Large intestine (tissue), 3 donors: Measurements from ENCODE around the gene SYCP2L. TPM values are rescaled to one million over a fixed set of nuclear protein-coding genes. Genes with fewer than 3 reads are reported as not detected.
"Not testable (repeated sequence)": the region's sequence is repeated elsewhere in the genome, so short reads cannot be mapped to it uniquely, and the experiment has no call there.

Source experiments
- DNase-seq, 2 donors: peaks; one replicate each; pipeline versions ENCODE4 v3.0.0 to v3.0.0-alpha.2; 2013
- H3K27ac ChIP-seq: one replicate; pipeline ENCODE4 v1.5.1; 2013; ENCODE audit warnings: low read length
- H3K27me3 ChIP-seq: 2 replicates; pipeline ENCODE4 v1.6.1; 2013; ENCODE audit warnings: low read length; ENCODE audit not compliant: control insufficient read depth, insufficient read depth
- H3K36me3 ChIP-seq: 2 replicates; pipeline ENCODE4 v1.6.1; 2013; ENCODE audit warnings: low read length; ENCODE audit not compliant: control insufficient read depth, insufficient read depth
- H3K4me1 ChIP-seq: one replicate; pipeline ENCODE4 v1.6.1; 2013; ENCODE audit warnings: low read length; ENCODE audit not compliant: control insufficient read depth, insufficient read depth
- H3K4me3 ChIP-seq: one replicate; pipeline ENCODE4 v1.5.1; 2013; ENCODE audit warnings: low read length
- H3K9me3 ChIP-seq: one replicate; pipeline ENCODE4 v1.6.1; 2013; ENCODE audit warnings: mild to moderate bottlenecking, low read depth, low read length, moderate library complexity; ENCODE audit not compliant: control insufficient read depth
- WGBS: methylation state at CpG from one replicate; pipeline ENCODE4 v1.1.5; 2013; ENCODE audit warnings: low lambda C conversion rate; ENCODE audit not compliant: insufficient coverage; 5-methylcytosine and 5-hydroxymethylcytosine counted together
- polyA plus RNA-seq: library from polyadenylated mRNA; unstranded; fragments of 120-200 nt; gene quantifications from one replicate; pipeline ENCODE4 v1.2.1, GENCODE V29; 2013

Gene SYCP2L
- polyA plus RNA-seq, 1 donor, result 1.4 TPM

- Histone ChIP-seq H3K27me3 (no peaks in the 10 kb centered on the region), H3K4me3 (no peak overlapping the region), H3K4me1 (no peaks in the 10 kb centered on the region), H3K27ac (no peak overlapping the region), H3K36me3 (no peaks in the 10 kb centered on the region), H3K9me3 (peaks cover 3% of the 10 kb centered on the region)
- 94% methylated on average over 3 of the region's 7 CpGs for WGBS
- no peak for DNase-seq
Observed at GRCh38 chr6:10854922-10855632, 31.8 kb upstream of the SYCP2L start.

- no peak for DNase-seq
- H3K36me3 ChIP-seq, result no peaks in the 10 kb centered on the region
- H3K4me1 ChIP-seq, result no peaks in the 10 kb centered on the region
- no CpG with 5 or more reads among the region's 2 CpGs for WGBS
- H3K9me3 ChIP-seq, result peaks cover 3% of the 10 kb centered on the region
- H3K27ac ChIP-seq, result no peak overlapping the region
- no peak overlapping the region for H3K4me3 ChIP-seq
- no peaks in the 10 kb centered on the region for H3K27me3 ChIP-seq
Observed at GRCh38 chr6:10857259-10857658, 29.6 kb upstream of the SYCP2L start.

GRCh38 chr6:10861086-10861485, 25.8 kb upstream of the SYCP2L start:
- H3K27ac ChIP-seq, result no peak overlapping the region
- H3K9me3 ChIP-seq, result no peaks in the 10 kb centered on the region
- WGBS, result no CpG with 5 or more reads among the region's 2 CpGs
- no peaks in the 10 kb centered on the region for H3K36me3 ChIP-seq
- no peaks in the 10 kb centered on the region for H3K27me3 ChIP-seq
- H3K4me1 ChIP-seq, result no peaks in the 10 kb centered on the region
- no peak for DNase-seq
- H3K4me3 ChIP-seq, result no peak overlapping the region

- Histone ChIP-seq H3K9me3 (no peaks in the 10 kb centered on the region), H3K27me3 (no peaks in the 10 kb centered on the region), H3K4me3 (no peak overlapping the region), H3K4me1 (no peaks in the 10 kb centered on the region), H3K36me3 (no peaks in the 10 kb centered on the region), H3K27ac (no peak overlapping the region)
- no peak for DNase-seq
- WGBS, result 80% methylated on average over 1 of the region's 4 CpGs
Observed at GRCh38 chr6:10862361-10862760, 24.5 kb upstream of the SYCP2L start.

GRCh38 chr6:10863031-10863430, 23.8 kb upstream of the SYCP2L start:
- no CpG with 5 or more reads among the region's 7 CpGs for WGBS
- not testable (repeated sequence) for H3K4me1 ChIP-seq, H3K36me3 ChIP-seq, DNase-seq, H3K27ac ChIP-seq, H3K27me3 ChIP-seq, H3K9me3 ChIP-seq, H3K4me3 ChIP-seq

GRCh38 chr6:10866709-10867108, 20.1 kb upstream of the SYCP2L start:
- H3K9me3 ChIP-seq, H3K4me1 ChIP-seq, DNase-seq, H3K27ac ChIP-seq, H3K4me3 ChIP-seq, H3K27me3 ChIP-seq, H3K36me3 ChIP-seq: not testable (repeated sequence)
- WGBS, result no CpG with 5 or more reads among the region's 3 CpGs

GRCh38 chr6:10867952-10868351, 18.9 kb upstream of the SYCP2L start:
- Histone ChIP-seq H3K4me3 (no peak overlapping the region), H3K4me1 (no peaks in the 10 kb centered on the region), H3K27me3 (no peaks in the 10 kb centered on the region), H3K9me3 (no peaks in the 10 kb centered on the region), H3K36me3 (no peaks in the 10 kb centered on the region), H3K27ac (no peak overlapping the region)
- no peak for DNase-seq
- WGBS, result 90% methylated on average over 2 of the region's 3 CpGs

GRCh38 chr6:10873374-10873773, 13.5 kb upstream of the SYCP2L start:
- no peak for DNase-seq
- 25% methylated on average over 1 of the region's 1 CpG for whole genome bisulfite sequencing
- Histone ChIP-seq H3K4me3 (no peak overlapping the region), H3K36me3 (no peaks in the 10 kb centered on the region), H3K27me3 (peaks cover 12% of the 10 kb centered on the region), H3K4me1 (no peaks in the 10 kb centered on the region), H3K27ac (no peak overlapping the region), H3K9me3 (no peaks in the 10 kb centered on the region)

GRCh38 chr6:10874207-10874606, 12.6 kb upstream of the SYCP2L start:
- H3K27ac ChIP-seq, result no peak overlapping the region
- no peaks in the 10 kb centered on the region for H3K4me1 ChIP-seq
- H3K27me3 ChIP-seq, result peaks cover 14% of the 10 kb centered on the region
- no peak overlapping the region for H3K4me3 ChIP-seq
- no CpG with 5 or more reads among the region's 6 CpGs for WGBS
- DNase-seq, result no peak
- H3K36me3 ChIP-seq, result no peaks in the 10 kb centered on the region
- H3K9me3 ChIP-seq, result no peaks in the 10 kb centered on the region

- no peak overlapping the region for H3K4me3 ChIP-seq
- peaks cover 21% of the 10 kb centered on the region for H3K27me3 ChIP-seq
- WGBS, result 100% methylated on average over 1 of the region's 4 CpGs
- no peaks in the 10 kb centered on the region for H3K4me1 ChIP-seq
- H3K36me3 ChIP-seq, result no peaks in the 10 kb centered on the region
- DNase-seq, result no peak
- H3K9me3 ChIP-seq, result no peaks in the 10 kb centered on the region
- no peak overlapping the region for H3K27ac ChIP-seq
Observed at GRCh38 chr6:10875026-10875425, 11.8 kb upstream of the SYCP2L start.

GRCh38 chr6:10877012-10877411, 9.8 kb upstream of the SYCP2L start:
- no peaks in the 10 kb centered on the region for H3K9me3 ChIP-seq
- H3K4me3 ChIP-seq, result no peak overlapping the region
- no peaks in the 10 kb centered on the region for H3K4me1 ChIP-seq
- no CpG with 5 or more reads among the region's 14 CpGs for WGBS
- no peaks in the 10 kb centered on the region for H3K36me3 ChIP-seq
- H3K27me3 ChIP-seq, result peaks cover 41% of the 10 kb centered on the region
- no peak for DNase-seq
- no peak overlapping the region for H3K27ac ChIP-seq
